GM13977 (cell line): ENCODE data around the gene AARS1.
"Not testable (repeated sequence)": the region's sequence is repeated elsewhere in the genome, so short reads cannot be mapped to it uniquely, and the experiment has no call there.

Experiments
- DNase-seq: peaks from one replicate; pipeline ENCODE4 v3.0.0; 2012; ENCODE audit warnings: low spot score
- in situ Hi-C: fragments of 300-500 bp; cut with MboI; formaldehyde crosslinking; loops from one replicate; pipeline ENCODE4 v1.12.0; 2022; ENCODE audit warnings: low sequenced_read_pairs, low pct_unique_long_range_greater_than_20kb, mixed read lengths, inconsistent platforms; ENCODE audit not compliant: unreplicated experiment
- TF ChIP-seq, protein P1 (sequence below): IDR thresholded peaks from 2 replicates; pipeline ENCODE4 v1.5.1; 2012; ENCODE audit warnings: mild to moderate bottlenecking, control low read depth; ENCODE audit not compliant: insufficient read depth; ENCODE audit errors: extremely low read depth, missing control alignments

AARS1 gene

DNA sequence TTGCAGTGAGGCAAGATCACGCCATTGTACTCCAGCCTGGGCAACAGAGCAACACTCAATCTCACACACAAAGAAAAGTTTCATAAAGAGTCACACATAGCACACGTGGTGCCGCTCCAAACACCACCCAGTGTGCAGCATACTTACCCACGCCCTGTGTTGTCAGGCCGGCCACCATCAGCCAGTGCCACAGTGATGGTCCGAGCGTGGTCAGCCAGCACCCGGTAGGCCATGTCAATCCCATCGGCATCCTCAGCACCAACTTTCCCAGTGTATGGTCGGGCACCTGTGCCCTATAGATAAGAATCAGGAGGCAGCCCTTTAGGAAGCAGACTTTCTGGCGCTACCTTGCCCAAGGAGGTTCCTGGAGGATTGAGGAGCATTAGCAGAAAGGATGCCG is 19.8 kb downstream of the AARS1 start:
- TF ChIP-seq, protein P1, sequence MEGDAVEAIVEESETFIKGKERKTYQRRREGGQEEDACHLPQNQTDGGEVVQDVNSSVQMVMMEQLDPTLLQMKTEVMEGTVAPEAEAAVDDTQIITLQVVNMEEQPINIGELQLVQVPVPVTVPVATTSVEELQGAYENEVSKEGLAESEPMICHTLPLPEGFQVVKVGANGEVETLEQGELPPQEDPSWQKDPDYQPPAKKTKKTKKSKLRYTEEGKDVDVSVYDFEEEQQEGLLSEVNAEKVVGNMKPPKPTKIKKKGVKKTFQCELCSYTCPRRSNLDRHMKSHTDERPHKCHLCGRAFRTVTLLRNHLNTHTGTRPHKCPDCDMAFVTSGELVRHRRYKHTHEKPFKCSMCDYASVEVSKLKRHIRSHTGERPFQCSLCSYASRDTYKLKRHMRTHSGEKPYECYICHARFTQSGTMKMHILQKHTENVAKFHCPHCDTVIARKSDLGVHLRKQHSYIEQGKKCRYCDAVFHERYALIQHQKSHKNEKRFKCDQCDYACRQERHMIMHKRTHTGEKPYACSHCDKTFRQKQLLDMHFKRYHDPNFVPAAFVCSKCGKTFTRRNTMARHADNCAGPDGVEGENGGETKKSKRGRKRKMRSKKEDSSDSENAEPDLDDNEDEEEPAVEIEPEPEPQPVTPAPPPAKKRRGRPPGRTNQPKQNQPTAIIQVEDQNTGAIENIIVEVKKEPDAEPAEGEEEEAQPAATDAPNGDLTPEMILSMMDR, result no peak
- in situ Hi-C loops, result no loop called here
- DNase-seq, result no peak

DNA sequence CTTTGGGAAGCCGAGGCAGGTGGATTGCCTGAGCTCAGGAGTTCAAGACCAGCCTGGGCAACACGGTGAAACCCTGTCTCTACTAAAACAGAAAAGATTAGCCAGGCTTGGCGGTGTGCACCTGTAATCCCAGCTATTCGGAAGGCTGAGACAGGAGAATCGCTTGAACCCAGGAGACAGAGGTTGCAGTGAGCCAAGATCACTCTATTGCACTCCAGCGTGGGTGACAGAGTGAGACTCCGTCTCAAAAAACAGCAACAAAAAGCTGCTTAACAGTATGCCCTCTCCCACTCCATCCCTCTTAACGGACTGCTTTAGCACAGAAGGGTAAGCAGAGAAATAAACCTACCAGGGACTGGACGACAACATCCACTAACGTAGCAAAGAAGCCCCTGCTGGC is 21.4 kb downstream of the AARS1 start:
- DNase-seq, in situ Hi-C loops: not testable (repeated sequence)

DNA sequence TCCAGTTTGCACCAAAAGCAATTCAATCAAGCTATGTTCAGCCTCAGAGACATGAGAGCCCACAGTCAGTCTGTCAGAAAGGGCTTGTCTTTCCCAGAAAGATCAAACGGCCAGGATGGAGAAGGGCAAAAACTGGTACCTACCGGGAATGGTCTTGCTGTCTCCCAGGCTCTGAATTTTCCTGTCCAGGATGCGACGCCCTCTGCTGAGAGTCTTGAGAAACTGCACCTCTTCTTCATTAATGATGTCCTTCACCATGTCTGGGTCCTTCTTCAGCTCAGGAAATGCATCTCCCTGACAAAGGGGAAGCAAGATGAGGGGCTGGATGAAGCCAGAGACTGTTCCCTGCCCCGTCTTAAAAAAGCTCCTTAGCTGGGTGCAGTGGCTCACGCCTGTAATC is 21.8 kb downstream of the AARS1 start:
- in situ Hi-C loops, result no loop called here
- TF ChIP-seq, protein P1, result peak; percentile 65

DNA sequence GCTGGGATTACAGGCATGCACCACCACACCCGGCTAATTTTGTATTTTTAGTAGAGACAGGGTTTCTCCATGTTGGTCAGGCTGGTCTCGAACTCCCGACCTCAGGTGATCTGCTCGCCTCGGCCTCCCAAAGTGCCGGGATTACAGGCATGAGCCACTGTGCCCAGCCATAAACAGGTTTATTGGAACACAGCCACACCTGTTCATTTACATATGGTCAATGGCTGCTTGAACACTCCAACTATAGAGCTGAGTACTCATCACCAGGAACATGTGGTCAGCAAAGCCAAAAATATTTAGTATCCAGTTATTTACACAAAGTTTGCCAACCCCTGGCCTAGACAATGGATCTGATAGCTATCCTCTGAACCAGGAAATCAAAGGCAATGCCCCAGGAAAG is 29.4 kb downstream of the AARS1 start:
- in situ Hi-C loops, result not testable (repeated sequence)

More for the DNA sequence above, 21.8 kb downstream of the AARS1 start:
- DNase-seq, result no peak

DNA sequence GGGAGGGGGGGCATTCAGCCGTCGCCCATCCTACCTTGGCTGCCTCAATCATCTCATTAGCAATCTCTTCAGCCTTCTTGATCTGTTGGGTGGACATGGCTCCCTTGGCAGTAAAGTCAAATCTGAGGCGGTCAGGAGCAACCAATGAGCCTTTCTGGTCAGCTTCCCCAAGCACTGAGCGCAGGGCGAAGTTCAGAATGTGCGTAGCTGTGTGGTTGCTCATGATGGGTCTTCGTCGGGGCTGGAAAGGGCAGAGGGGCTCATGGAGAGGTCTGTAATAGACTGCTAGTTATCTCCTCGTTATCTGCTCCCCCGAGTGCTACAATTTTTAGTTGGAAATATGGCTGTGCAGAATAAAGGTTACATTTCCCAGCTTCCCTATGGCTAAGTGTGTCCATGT is 30.4 kb downstream of the AARS1 start:
- TF ChIP-seq, protein P1, result no peak
- no peak for DNase-seq
- in situ Hi-C loops, result no loop called here

More for the DNA sequence above, 29.4 kb downstream of the AARS1 start:
- not testable (repeated sequence) for DNase-seq

DNA sequence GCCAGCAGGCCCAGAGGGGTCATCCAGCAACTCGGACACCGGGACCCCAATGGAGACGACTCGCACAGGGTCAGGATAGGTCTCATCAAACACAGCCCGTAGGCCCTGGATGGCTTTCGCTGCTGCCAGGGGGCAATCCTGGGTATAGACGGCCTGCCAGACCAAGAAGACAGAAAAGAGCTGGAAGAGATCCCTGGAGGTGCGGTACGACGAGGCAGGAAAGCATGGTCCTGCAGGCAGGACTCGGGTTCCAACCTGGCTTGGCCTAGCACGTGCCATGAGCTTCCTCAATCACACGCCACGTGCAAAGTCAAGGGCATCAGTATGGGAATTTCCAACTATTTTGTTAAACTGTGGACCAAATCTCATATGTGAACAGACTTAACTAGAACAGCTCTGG is 31.2 kb downstream of the AARS1 start:
- in situ Hi-C loops, result no loop called here
- no peak for DNase-seq
- TF ChIP-seq, protein P1, result no peak

DNA sequence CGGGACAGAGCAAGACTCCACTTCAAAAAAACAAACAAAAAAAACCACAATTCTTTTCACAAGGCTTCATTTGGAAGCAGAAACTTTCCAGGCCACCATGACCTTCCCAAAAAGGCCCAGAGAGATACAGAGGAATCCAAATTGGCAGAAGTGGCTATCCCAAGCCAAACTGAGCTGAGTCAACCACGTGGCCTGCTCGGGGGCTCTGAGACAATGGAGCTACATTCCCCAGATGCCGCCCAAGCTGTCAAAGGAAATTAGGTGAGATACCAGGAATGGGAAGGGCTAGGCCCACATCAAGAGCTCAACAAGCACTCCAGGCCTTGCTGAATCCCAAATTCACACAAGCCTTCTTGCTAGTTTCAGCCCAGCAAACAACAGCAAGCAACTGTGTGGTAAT is 31.9 kb downstream of the AARS1 start:
- in situ Hi-C loops, result no loop called here
- DNase-seq, result no peak
- TF ChIP-seq, protein P1, result no peak

DNA sequence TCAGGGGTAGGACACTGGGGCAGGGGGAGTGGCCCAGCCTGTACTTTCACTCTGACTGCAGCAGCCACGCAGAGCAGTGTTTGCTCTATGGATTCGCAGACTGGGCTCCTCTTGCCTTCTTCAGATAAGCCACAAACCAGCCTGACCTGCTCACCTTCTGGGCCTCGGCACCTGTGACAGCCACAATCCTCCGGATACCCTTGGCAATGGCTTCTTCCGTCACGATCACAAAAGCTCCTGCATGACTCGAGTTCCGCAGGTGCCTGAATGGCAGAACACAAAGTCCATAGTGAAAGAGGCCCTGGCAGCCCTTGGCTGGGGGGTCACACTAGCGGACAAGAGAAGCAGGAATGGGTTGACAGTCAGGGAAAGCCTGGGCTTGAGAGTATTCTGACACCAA is 33.7 kb downstream of the AARS1 start:
- no peak for DNase-seq
- in situ Hi-C loops, result no loop called here

More for the DNA sequence above, 33.7 kb downstream of the AARS1 start:
- TF ChIP-seq, protein P1, result no peak
